GM12872 (cell line): ENCODE results near the gene DKKL1.

Source experiments
- TF ChIP-seq, protein P1 (sequence below): IDR thresholded peaks from 3 replicates; pipeline ENCODE4 v1.5.1; 2011; ENCODE audit warnings: low read depth, mild to moderate bottlenecking, low read length, moderate library complexity; ENCODE audit not compliant: insufficient read depth

Gene DKKL1

GRCh38 chr19:49327878-49328544 lies 35.7 kb upstream of the DKKL1 start:
- TF ChIP-seq, protein P1, sequence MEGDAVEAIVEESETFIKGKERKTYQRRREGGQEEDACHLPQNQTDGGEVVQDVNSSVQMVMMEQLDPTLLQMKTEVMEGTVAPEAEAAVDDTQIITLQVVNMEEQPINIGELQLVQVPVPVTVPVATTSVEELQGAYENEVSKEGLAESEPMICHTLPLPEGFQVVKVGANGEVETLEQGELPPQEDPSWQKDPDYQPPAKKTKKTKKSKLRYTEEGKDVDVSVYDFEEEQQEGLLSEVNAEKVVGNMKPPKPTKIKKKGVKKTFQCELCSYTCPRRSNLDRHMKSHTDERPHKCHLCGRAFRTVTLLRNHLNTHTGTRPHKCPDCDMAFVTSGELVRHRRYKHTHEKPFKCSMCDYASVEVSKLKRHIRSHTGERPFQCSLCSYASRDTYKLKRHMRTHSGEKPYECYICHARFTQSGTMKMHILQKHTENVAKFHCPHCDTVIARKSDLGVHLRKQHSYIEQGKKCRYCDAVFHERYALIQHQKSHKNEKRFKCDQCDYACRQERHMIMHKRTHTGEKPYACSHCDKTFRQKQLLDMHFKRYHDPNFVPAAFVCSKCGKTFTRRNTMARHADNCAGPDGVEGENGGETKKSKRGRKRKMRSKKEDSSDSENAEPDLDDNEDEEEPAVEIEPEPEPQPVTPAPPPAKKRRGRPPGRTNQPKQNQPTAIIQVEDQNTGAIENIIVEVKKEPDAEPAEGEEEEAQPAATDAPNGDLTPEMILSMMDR: peak; percentile 73

DNA sequence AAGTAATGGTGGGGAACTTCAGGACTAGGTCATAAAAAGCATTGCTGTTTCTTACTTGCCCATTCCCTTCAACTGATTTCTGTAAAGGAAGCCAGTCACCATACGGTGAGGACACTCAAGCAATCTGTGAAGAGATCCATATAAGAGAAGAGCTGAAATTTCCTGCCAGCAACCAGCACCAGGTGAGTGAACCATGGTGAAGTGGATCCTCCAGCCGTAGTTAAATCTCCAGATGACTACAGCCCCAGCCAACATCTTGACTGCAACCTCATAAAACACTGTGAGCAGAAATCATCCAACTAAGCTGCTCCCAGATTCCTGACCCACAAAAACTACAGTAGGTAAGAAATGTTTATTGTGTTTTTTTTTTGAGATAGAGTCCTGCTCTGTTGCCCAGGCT lies 34.9 kb upstream of the DKKL1 start:
- TF ChIP-seq, protein P1: no peak

DNA sequence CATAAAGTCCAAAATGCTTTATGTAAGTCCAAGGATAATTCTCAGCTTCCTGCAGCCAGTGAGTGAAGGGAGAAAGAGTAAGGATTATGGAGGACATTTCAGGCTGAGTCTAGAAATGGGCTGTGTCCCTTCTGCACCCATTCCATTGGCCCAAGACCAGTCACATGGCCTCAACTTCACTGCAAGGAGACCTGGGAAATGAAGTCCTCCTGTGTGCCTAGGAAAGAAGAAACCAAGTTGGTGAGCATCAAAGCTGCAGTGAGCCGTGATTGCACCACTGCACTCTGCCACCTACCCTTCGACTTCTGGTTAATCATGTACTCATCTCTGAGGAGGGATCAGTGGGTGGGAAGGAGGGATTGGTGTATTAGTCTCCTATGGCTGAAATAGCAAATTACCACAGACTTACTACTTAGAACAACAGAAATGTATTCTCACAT lies 32.0 kb upstream of the DKKL1 start:
- TF ChIP-seq, protein P1: no peak

- TF ChIP-seq, protein P1: no peak
Measured at GRCh38 chr19:49333418-49333805, 30.3 kb upstream of the DKKL1 start.

DNA sequence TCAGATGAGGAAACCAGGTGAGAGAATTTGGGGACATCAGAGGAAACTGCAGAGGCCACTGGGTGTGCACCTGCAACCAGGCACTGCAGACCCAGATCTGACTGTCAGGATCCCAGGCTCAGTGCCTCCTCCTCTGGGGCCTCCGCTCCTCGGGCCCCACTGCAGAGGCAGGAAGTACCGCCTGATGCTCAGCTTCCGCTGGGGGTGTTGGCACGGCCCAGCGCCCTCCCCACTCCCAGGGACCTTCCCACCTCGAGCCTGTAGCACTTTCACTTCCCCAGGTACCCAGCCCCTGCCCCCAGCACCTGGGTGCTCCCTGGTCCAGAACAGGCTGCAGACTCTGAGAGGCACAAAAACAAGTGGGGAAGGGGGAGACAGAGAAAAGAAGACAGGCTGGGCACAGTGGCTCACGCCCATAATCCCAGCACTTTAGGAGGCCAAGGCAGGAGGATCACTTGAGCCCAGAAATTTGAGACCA lies 29.8 kb upstream of the DKKL1 start:
- TF ChIP-seq, protein P1: no peak

DNA sequence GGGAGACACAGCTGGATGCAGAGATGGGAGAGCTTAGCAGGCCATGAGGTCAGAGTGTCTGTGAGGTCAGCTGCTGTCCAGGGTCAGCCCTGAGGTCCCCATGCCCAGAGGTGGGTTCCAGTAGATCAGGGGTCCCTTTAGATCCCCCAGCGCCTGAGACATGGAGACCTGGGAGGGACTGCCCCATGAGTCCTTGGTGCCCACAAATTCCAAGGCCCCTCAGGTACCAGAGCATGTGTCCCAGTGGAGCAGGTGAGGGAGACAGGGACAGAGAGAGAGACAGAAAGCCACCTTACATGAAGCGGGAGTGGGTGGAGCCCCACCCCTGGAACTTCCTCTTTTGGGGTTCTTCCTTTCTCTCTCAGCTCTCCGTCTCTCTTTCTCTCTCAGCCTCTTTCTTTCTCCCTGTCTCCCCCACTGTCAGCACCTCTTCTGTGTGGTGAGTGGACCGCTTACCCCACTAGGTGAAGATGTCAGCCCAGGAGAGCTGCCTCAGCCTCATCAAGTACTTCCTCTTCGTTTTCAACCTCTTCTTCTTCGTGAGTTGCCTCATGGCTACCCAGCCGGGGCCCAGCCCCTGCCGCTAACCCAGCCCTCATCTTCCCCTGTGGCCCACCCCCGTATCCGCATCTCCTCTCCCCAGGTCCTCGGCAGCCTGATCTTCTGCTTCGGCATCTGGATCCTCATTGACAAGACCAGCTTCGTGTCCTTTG lies 28.4 kb upstream of the DKKL1 start, which contains the start of gene CD37:
Gene CD37 (plus strand): TSS at position 336 of the 713 bp plus-strand sequence. CDS start 135 bp downstream, at position 471.
- TF ChIP-seq, protein P1: no peak

GRCh38 chr19:49335784-49336481 lies 27.7 kb upstream of the DKKL1 start:
- TF ChIP-seq, protein P1: no peak
